Mesenchymal stem cell (in vitro differentiated cells and primary cell): ENCODE results near the gene KCNJ16.

Source experiments
- DNase-seq: peaks from one replicate; pipeline ENCODE4 v3.0.0-alpha.2; 2013
- H2AFZ ChIP-seq: one replicate; pipeline ENCODE4 v1.6.1; 2013; ENCODE audit warnings: low read depth, mild to moderate bottlenecking, control low read depth, inconsistent platforms, low read length, moderate library complexity
- H2AK5ac ChIP-seq: 2 replicates; pipeline ENCODE4 v1.6.1; 2013; ENCODE audit warnings: low read length, moderate library complexity, mild to moderate bottlenecking, inconsistent platforms; ENCODE audit not compliant: severe bottlenecking
- H2BK120ac ChIP-seq: one replicate; pipeline ENCODE4 v1.6.1; 2013; ENCODE audit warnings: low read depth, mild to moderate bottlenecking, inconsistent platforms, low read length, moderate library complexity
- H2BK12ac ChIP-seq, 2 experiments: one replicate each; pipeline ENCODE4 v1.6.1; 2013; ENCODE audit warnings: inconsistent platforms in 2 of 2, low read length in 2 of 2, mild to moderate bottlenecking in 2 of 2, moderate library complexity in 2 of 2, control low read depth in 1 of 2
- H2BK15ac ChIP-seq: one replicate; pipeline ENCODE4 v1.6.1; 2013; ENCODE audit warnings: mild to moderate bottlenecking, low read depth, inconsistent platforms; ENCODE audit not compliant: poor library complexity, severe bottlenecking
- H2BK5ac ChIP-seq: 2 replicates; pipeline ENCODE4 v1.6.1; 2013; ENCODE audit warnings: low read depth, mild to moderate bottlenecking, low read length, control low read depth, inconsistent platforms; ENCODE audit not compliant: poor library complexity, severe bottlenecking
- H3K14ac ChIP-seq, 2 experiments: one replicate each; pipeline ENCODE4 v1.6.1; 2013; ENCODE audit warnings: inconsistent platforms in 2 of 2, low read length in 2 of 2, control low read depth in 1 of 2, mild to moderate bottlenecking in 1 of 2, moderate library complexity in 1 of 2
- H3K18ac ChIP-seq, 2 experiments: one replicate each; pipeline ENCODE4 v1.6.1; 2013; ENCODE audit warnings: inconsistent platforms in 2 of 2, low read length in 2 of 2, control low read depth in 1 of 2, low read depth in 1 of 2, mild to moderate bottlenecking in 1 of 2
- H3K23ac ChIP-seq, 2 experiments: one replicate each; pipeline ENCODE4 v1.6.1; 2013; ENCODE audit warnings: inconsistent platforms in 2 of 2, low read length in 2 of 2, mild to moderate bottlenecking in 2 of 2, moderate library complexity in 2 of 2, control low read depth in 1 of 2
- H3K27ac ChIP-seq: 2 replicates; pipeline ENCODE4 v1.5.1; 2013; ENCODE audit warnings: mild to moderate bottlenecking, moderate library complexity, low read length, control low read depth, inconsistent platforms; ENCODE audit not compliant: poor library complexity, severe bottlenecking
- H3K27me3 ChIP-seq, 2 experiments: 2 replicates each; pipeline versions ENCODE4 v1.6.1 to v1.7.0; 2013; ENCODE audit warnings: low read length in 2 of 2, mild to moderate bottlenecking in 2 of 2, moderate library complexity in 2 of 2, control low read depth in 1 of 2, inconsistent platforms in 1 of 2; ENCODE audit not compliant: control insufficient read depth in 1 of 2, insufficient read depth in 1 of 2
- H3K36me3 ChIP-seq, 2 experiments: 2 replicates each; pipeline versions ENCODE4 v1.6.1 to v1.7.0; 2013; ENCODE audit warnings: low read length in 2 of 2, control low read depth in 1 of 2, inconsistent platforms in 1 of 2, low read depth in 1 of 2, mild to moderate bottlenecking in 1 of 2; ENCODE audit not compliant: insufficient read depth in 2 of 2, control insufficient read depth in 1 of 2
- H3K4ac ChIP-seq, 2 experiments: one replicate each; pipeline ENCODE4 v1.6.1; 2013; ENCODE audit warnings: inconsistent platforms in 2 of 2, low read length in 2 of 2, mild to moderate bottlenecking in 2 of 2, moderate library complexity in 2 of 2, control low read depth in 1 of 2, low read depth in 1 of 2
- H3K4me1 ChIP-seq: 2 replicates; pipeline ENCODE4 v1.6.1; 2013; ENCODE audit warnings: low read depth, low read length, control low read depth; ENCODE audit not compliant: control insufficient read depth, insufficient read depth
- H3K4me2 ChIP-seq: 2 replicates; pipeline ENCODE4 v1.6.1; 2013; ENCODE audit warnings: low read length, mild to moderate bottlenecking, inconsistent platforms; ENCODE audit not compliant: poor library complexity, severe bottlenecking
- H3K4me3 ChIP-seq, 2 experiments: 2 replicates each; pipeline versions ENCODE4 v1.5.1 to v1.7.0; 2013; ENCODE audit warnings: low read length in 2 of 2, mild to moderate bottlenecking in 2 of 2, control low read depth in 1 of 2, low read depth in 1 of 2; ENCODE audit not compliant: insufficient read depth in 1 of 2
- H3K79me1 ChIP-seq: replicated peaks from 2 replicates; pipeline ENCODE4 v1.6.1; 2013; ENCODE audit warnings: mild to moderate bottlenecking, control low read depth, low read length, inconsistent platforms; ENCODE audit not compliant: poor library complexity, severe bottlenecking
- H3K9ac ChIP-seq: 2 replicates; pipeline ENCODE4 v1.7.0; 2013; ENCODE audit warnings: mild to moderate bottlenecking, low read length, moderate library complexity
- H3K9me3 ChIP-seq: 2 replicates; pipeline ENCODE4 v1.7.0; 2013; ENCODE audit warnings: mild to moderate bottlenecking, low read length; ENCODE audit not compliant: control insufficient read depth
- H4K8ac ChIP-seq: one replicate; pipeline ENCODE4 v1.6.1; 2013; ENCODE audit warnings: inconsistent platforms, mild to moderate bottlenecking, low read length, moderate library complexity
- H4K91ac ChIP-seq: one replicate; pipeline ENCODE4 v1.6.1; 2013; ENCODE audit warnings: mild to moderate bottlenecking, low read length, inconsistent platforms
- WGBS: methylation state at CpG from one replicate; pipeline ENCODE4 v1.1.7; 2013; ENCODE audit warnings: mixed read lengths; 5-methylcytosine and 5-hydroxymethylcytosine counted together

The KCNJ16 gene

GRCh38 chr17:70099294-70099693 is 24.3 kb downstream of the KCNJ16 start:
- Histone ChIP-seq H3K4me3 (no peak overlapping the region), H2AK5ac (no peak overlapping the region), H3K27me3 (no peaks in the 10 kb centered on the region), H3K9ac (no peak overlapping the region), H2BK12ac (no peak overlapping the region), H3K14ac (no peak overlapping the region), H3K27ac (no peak overlapping the region), H2BK15ac (no peak overlapping the region), H2AFZ (no peak overlapping the region), H3K18ac (no peak overlapping the region), H4K8ac (no peak overlapping the region), H2BK5ac (no peak overlapping the region), H3K4me2 (no peak overlapping the region), H3K9me3 (no peaks in the 10 kb centered on the region), H3K4ac (no peak overlapping the region), H4K91ac (no peak overlapping the region), H2BK120ac (no peak overlapping the region), H3K4me1 (no peaks in the 10 kb centered on the region), H3K79me1 (peaks cover 5% of the 10 kb centered on the region), H3K23ac (no peak overlapping the region), H3K36me3 (peaks cover 0 to 7% of the 10 kb centered on the region in 2 experiments)
- DNase-seq: no peak
- 70% methylated on average over 3 of the region's 3 CpGs for WGBS

GRCh38 chr17:70099884-70100283 is 24.9 kb downstream of the KCNJ16 start:
- Histone ChIP-seq H4K91ac (no peak overlapping the region), H3K4me1 (no peaks in the 10 kb centered on the region), H3K4me3 (no peak overlapping the region), H3K4me2 (no peak overlapping the region), H3K36me3 (peaks cover 0 to 10% of the 10 kb centered on the region in 2 experiments), H3K9me3 (no peaks in the 10 kb centered on the region), H2AFZ (no peak overlapping the region), H3K9ac (no peak overlapping the region), H2AK5ac (no peak overlapping the region), H3K14ac (no peak overlapping the region), H4K8ac (no peak overlapping the region), H3K18ac (no peak overlapping the region), H3K79me1 (peaks cover 8% of the 10 kb centered on the region), H2BK120ac (no peak overlapping the region), H2BK12ac (no peak overlapping the region), H2BK5ac (no peak overlapping the region), H2BK15ac (no peak overlapping the region), H3K4ac (no peak overlapping the region), H3K27me3 (no peaks in the 10 kb centered on the region), H3K23ac (no peak overlapping the region), H3K27ac (no peak overlapping the region)
- no peak for DNase-seq
- WGBS: no CpG with 5 or more reads among the region's 5 CpGs

DNA sequence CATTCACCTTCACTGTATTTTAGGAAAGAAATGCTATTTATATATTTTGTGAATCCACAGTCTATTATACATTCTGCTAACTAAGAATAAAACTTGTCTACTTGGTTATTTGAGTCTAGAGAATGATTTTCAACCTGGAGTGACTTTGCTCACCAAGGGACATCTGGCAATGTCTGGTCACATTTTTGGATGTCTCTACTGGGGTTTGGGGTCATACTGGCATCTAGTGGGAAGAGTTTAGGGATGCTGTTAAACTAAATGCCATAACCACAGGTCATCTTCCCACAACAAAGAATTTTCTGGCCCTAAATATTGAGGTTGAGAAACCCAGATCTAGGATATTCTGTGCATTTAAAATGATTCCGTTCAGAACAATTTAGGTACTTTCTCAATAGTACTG is 26.0 kb downstream of the KCNJ16 start:
- no peak overlapping the region for H2BK120ac ChIP-seq
- no peaks in the 10 kb centered on the region for H3K4me1 ChIP-seq
- no peak for DNase-seq
- no peak overlapping the region for H3K4ac ChIP-seq
- no peak overlapping the region for H3K14ac ChIP-seq
- H4K91ac ChIP-seq: no peak overlapping the region
- H3K79me1 ChIP-seq: peaks cover 8% of the 10 kb centered on the region
- no peak overlapping the region for H2BK15ac ChIP-seq
- no peak overlapping the region for H2AFZ ChIP-seq
- no peak overlapping the region for H2AK5ac ChIP-seq
- no peak overlapping the region for H4K8ac ChIP-seq
- H3K4me2 ChIP-seq: no peak overlapping the region
- peaks cover 0 to 10% of the 10 kb centered on the region in 2 experiments for H3K36me3 ChIP-seq
- H2BK5ac ChIP-seq: no peak overlapping the region
- H3K9ac ChIP-seq: no peak overlapping the region
- no peaks in the 10 kb centered on the region for H3K9me3 ChIP-seq
- no peak overlapping the region for H2BK12ac ChIP-seq
- H3K23ac ChIP-seq: no peak overlapping the region
- H3K27ac ChIP-seq: no peak overlapping the region
- H3K4me3 ChIP-seq: no peak overlapping the region
- no peaks in the 10 kb centered on the region for H3K27me3 ChIP-seq
- no CpG with 5 or more reads among the region's 1 CpG for WGBS
- no peak overlapping the region for H3K18ac ChIP-seq

DNA sequence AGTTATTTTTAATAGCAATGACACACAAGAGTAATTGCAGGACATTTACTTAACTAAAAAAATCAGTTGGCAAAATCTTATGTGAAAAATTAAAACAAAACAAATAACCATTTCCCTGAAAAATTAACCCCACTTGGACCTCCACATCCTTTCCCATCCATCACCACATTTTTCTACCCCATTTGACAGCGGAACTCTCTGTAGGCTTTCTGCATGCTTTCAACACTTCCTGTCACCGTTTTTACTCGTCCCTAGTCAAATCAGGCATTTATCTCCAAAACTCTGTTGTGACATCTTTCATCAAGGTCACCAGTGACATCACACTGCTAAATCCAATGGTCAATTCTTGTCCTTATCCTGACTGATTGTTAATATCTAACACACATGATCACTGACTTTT is 27.5 kb downstream of the KCNJ16 start:
- H3K79me1 ChIP-seq: peaks cover 8% of the 10 kb centered on the region
- H3K27me3 ChIP-seq: no peaks in the 10 kb centered on the region
- H3K9ac ChIP-seq: no peak overlapping the region
- no peak overlapping the region for H3K4me3 ChIP-seq
- H4K91ac ChIP-seq: no peak overlapping the region
- no peak overlapping the region for H2BK12ac ChIP-seq
- H2BK5ac ChIP-seq: no peak overlapping the region
- peak overlapping the region in 1 of 2 experiments; percentile 51 for H3K4ac ChIP-seq
- no peak overlapping the region for H3K23ac ChIP-seq
- no peak overlapping the region for H3K14ac ChIP-seq
- H3K9me3 ChIP-seq: no peaks in the 10 kb centered on the region
- no peak for DNase-seq
- no peak overlapping the region for H2BK120ac ChIP-seq
- H2AK5ac ChIP-seq: no peak overlapping the region
- H3K27ac ChIP-seq: no peak overlapping the region
- WGBS: 54% methylated on average over 3 of the region's 3 CpGs
- peaks cover 0 to 7% of the 10 kb centered on the region in 2 experiments for H3K36me3 ChIP-seq
- no peak overlapping the region for H4K8ac ChIP-seq
- H2BK15ac ChIP-seq: no peak overlapping the region
- no peak overlapping the region for H3K4me2 ChIP-seq
- H2AFZ ChIP-seq: no peak overlapping the region
- peaks cover 2% of the 10 kb centered on the region for H3K4me1 ChIP-seq
- H3K18ac ChIP-seq: no peak overlapping the region
